Activated T-helper 1 cell treated with anti-CD3 and anti-CD28 coated beads, Interleukin-12 subunit alpha, Interleukin-12 subunit beta, Interleukin-2, Interleukin-4 antibody, amounts not matched to agents 30 ng/mL and 10 ng/mL and 1 ng/mL, durations not matched to agents 14 hours and 24 hours and 36 hours (primary cell): ENCODE measurements around the gene CSE1L. TPM values are rescaled to one million over a fixed set of nuclear protein-coding genes. Genes with fewer than 3 reads are reported as not detected.
"Not testable (repeated sequence)": the region's sequence is repeated elsewhere in the genome, so short reads cannot be mapped to it uniquely, and the experiment has no call there.

ENCODE experiments used
- DNase-seq: peaks from one replicate; pipeline ENCODE4 v3.0.0; 2021; ENCODE audit warnings: low spot score
- H3K27ac Mint-ChIP-seq: one replicate; pipeline ENCODE4 v1.8.0; 2021; ENCODE audit warnings: mild to moderate bottlenecking, mixed read lengths
- H3K27me3 Mint-ChIP-seq: one replicate; pipeline ENCODE4 v1.8.0; 2022; ENCODE audit warnings: mild to moderate bottlenecking, moderate library complexity, mixed read lengths; ENCODE audit not compliant: insufficient read depth
- H3K36me3 Mint-ChIP-seq: one replicate; pipeline ENCODE4 v1.8.0; 2021; ENCODE audit warnings: low read depth, mixed read lengths
- H3K4me1 Mint-ChIP-seq: one replicate; pipeline ENCODE4 v1.8.0; 2021; ENCODE audit warnings: low read depth, mixed read lengths
- H3K4me3 Mint-ChIP-seq: one replicate; pipeline ENCODE4 v1.8.0; 2021; ENCODE audit warnings: mild to moderate bottlenecking, moderate library complexity, mixed read lengths
- H3K9me3 Mint-ChIP-seq: one replicate; pipeline ENCODE4 v1.8.0; 2021; ENCODE audit warnings: mixed read lengths
- intact Hi-C: fragments of 100-400 bp; cut with micrococcal nuclease; formaldehyde crosslinking; loops from one replicate; pipeline ENCODE4 v1.15.1; 2024
- total RNA-seq: library from RNA; stranded (reverse); gene quantifications from 2 replicates; pipeline ENCODE4 v1.2.3, GENCODE V29; 2022

CSE1L gene
- total RNA-seq, 1 donor from 2014 or later, result 112 TPM

DNA sequence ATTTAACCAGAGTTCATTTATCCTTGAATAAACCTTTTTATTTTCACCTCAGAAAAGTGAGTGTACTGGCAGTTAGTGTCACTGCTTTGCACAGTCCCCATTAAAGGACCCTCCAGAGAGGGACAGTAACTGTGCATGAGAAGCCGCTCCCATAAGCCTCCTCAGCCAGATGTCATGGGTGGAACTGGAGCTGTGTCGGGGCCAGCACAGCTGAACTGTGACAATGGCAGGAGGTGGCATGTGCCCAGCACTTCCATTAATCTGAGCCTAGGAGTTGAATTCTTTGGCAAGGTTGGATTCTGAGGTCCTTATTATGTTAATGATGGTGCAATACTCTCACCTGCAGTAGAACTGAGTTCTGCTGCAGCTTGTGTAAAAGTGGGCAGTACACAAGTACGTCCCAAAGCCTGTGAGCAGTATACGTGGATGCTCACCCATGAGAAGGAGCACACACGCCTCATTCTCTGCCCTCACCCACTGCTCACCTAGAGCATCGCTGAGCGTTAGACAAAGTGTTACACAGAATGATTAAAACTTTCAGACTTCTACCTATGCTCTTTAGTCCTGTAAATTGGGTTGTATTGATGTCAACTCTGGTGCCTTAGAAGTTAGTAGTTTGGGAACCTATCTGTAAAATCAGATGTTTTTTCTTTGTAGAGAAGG, 11.9 kb upstream of the CSE1L start:
- peaks cover 8% of the 10 kb centered on the region for H3K4me1 Mint-ChIP-seq
- H3K36me3 Mint-ChIP-seq, result peaks cover 26% of the 10 kb centered on the region
- no peak overlapping the region for H3K27ac Mint-ChIP-seq
- no peaks in the 10 kb centered on the region for H3K27me3 Mint-ChIP-seq
- DNase-seq, result no peak
- H3K9me3 Mint-ChIP-seq, result no peaks in the 10 kb centered on the region
- no peak overlapping the region for H3K4me3 Mint-ChIP-seq
- intact Hi-C loops, result no loop called here

GRCh38 chr20:49037962-49038387, 8.1 kb upstream of the CSE1L start:
- Mint-ChIP-seq H3K4me3 (peak overlapping the region; percentile 32), H3K36me3 (peaks cover 19% of the 10 kb centered on the region), H3K9me3 (no peaks in the 10 kb centered on the region), H3K4me1 (peaks cover 13% of the 10 kb centered on the region), H3K27me3 (peaks cover 2% of the 10 kb centered on the region), H3K27ac (peak overlapping the region; percentile 24)
- peak; percentile 2 for DNase-seq
- intact Hi-C loops, result loop anchor here (1.0 kb wide), 1 partner anchor 8 kb away; the partner anchor contains the start of gene CSE1L

GRCh38 chr20:49039854-49040253, 6.3 kb upstream of the CSE1L start:
- Mint-ChIP-seq H3K4me3 (no peak overlapping the region), H3K9me3 (no peaks in the 10 kb centered on the region), H3K36me3 (peaks cover 9% of the 10 kb centered on the region), H3K4me1 (peaks cover 13% of the 10 kb centered on the region), H3K27me3 (peaks cover 2% of the 10 kb centered on the region), H3K27ac (no peak overlapping the region)
- intact Hi-C loops, result no loop called here
- DNase-seq, result no peak

GRCh38 chr20:49043000-49043399, 3.1 kb upstream of the CSE1L start:
- Mint-ChIP-seq H3K27me3 (peaks cover 2% of the 10 kb centered on the region), H3K4me3 (no peak overlapping the region), H3K36me3 (peaks cover 11% of the 10 kb centered on the region), H3K9me3 (no peaks in the 10 kb centered on the region), H3K4me1 (peaks cover 29% of the 10 kb centered on the region), H3K27ac (no peak overlapping the region)
- intact Hi-C loops, result no loop called here
- DNase-seq, result no peak

DNA sequence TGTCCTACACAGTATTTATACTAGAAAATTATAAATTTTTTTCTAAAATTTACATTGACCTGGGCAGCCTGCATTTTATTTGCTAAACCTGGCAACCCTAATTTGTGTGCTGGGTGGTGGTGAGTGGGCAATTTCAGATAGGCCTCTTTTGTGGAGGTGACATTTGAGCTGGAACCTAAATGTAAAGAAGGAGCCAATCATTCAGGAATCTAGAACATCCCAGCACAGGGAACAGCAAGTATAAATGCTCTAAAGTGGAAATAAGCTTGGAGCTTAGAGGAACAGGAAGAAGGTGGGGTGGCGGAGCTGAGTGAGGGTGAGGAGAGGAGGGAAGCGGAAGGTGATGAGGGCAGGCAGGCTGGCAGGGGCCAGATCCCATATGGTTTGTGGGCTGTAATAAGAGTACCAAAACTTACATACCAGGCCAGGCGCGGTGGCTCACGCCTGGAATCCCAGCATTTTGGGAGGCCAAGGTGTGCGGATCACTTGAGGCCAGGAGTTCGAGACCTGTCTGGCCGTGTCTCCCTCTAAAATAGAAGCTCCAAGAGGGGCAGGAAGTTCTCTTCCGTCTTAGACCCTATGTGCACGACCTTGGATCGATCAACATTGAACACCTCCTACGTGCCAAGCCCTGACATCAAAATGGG, 549 bp upstream of the CSE1L start:
- DNase-seq, result no peak
- Mint-ChIP-seq H3K27me3 (peaks cover 2% of the 10 kb centered on the region), H3K4me3 (peak overlapping the region; percentile 88), H3K4me1 (peaks cover 27% of the 10 kb centered on the region), H3K36me3 (peaks cover 22% of the 10 kb centered on the region), H3K27ac (peak overlapping the region; percentile 99), H3K9me3 (no peaks in the 10 kb centered on the region)
- intact Hi-C loops, result loop anchor here (1.0 to 5.0 kb wide), 9 partner anchors 7 to 1913 kb away; partner anchors contain the start of genes ARFGEF2, DDX27, DPM1 and MOCS3

DNA sequence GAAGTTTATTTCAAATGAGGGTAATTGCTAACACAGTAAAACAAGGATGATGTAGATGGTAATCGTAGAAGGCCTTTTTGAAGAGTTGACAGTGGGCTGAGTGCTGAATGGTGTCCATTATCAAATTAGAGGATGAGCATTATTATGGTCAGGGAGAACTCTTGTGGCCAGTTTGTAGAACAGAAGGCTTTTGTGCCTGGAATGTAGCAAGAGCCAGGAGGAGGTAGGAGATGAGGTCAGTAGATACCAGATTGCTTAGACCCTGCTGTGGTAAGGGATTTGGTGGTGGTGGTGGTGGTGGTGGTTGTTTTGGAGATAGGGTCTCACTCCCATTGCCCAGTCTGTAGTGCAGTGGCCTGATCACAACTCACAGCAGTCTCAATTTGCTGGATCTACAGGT, 6.2 kb downstream of the CSE1L start:
- intact Hi-C loops, result no loop called here
- H3K27ac Mint-ChIP-seq, result no peak overlapping the region
- no peaks in the 10 kb centered on the region for H3K9me3 Mint-ChIP-seq
- peaks cover 37% of the 10 kb centered on the region for H3K36me3 Mint-ChIP-seq
- peaks cover 48% of the 10 kb centered on the region for H3K4me1 Mint-ChIP-seq
- H3K4me3 Mint-ChIP-seq, result no peak overlapping the region
- H3K27me3 Mint-ChIP-seq, result no peaks in the 10 kb centered on the region
- DNase-seq, result no peak

DNA sequence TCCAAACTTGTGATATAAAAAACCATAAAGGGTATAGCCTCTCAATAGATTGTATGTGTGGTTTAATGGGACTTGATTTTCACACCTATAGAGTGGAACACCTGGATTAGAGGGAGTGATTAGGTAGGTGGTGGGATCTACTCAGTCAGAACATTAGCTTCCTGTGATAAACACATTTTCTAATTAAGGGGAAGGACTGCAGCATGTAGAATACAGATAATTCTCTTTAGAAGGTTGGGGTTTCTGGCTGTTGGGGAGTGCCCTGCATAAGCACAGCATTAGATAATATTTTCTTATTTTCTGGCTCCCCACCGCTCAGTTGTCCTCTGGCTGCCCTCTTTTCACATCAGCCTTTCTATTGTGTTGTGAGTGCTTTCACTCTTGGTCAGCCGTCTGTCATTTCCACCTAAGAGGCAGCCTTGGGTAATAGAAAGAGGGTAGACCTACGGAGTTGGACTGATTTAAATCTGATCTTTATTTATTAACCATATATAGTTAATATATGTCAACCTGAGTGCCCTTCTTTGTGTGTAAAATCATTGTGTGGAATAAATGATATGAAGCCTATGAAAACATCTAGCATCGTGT, 8.0 kb downstream of the CSE1L start:
- Mint-ChIP-seq H3K9me3 (no peaks in the 10 kb centered on the region), H3K27ac (no peak overlapping the region), H3K4me3 (no peak overlapping the region), H3K36me3 (peaks cover 26% of the 10 kb centered on the region), H3K4me1 (peaks cover 35% of the 10 kb centered on the region), H3K27me3 (no peaks in the 10 kb centered on the region)
- no peak for DNase-seq
- intact Hi-C loops, result no loop called here

GRCh38 chr20:49063279-49063678, 17.2 kb downstream of the CSE1L start:
- H3K4me3 Mint-ChIP-seq, result no peak overlapping the region
- intact Hi-C loops, result no loop called here
- peaks cover 36% of the 10 kb centered on the region for H3K36me3 Mint-ChIP-seq
- H3K4me1 Mint-ChIP-seq, result peaks cover 8% of the 10 kb centered on the region
- H3K9me3 Mint-ChIP-seq, result no peaks in the 10 kb centered on the region
- no peak overlapping the region for H3K27ac Mint-ChIP-seq
- no peak for DNase-seq
- H3K27me3 Mint-ChIP-seq, result no peaks in the 10 kb centered on the region

GRCh38 chr20:49074521-49074920, 28.4 kb downstream of the CSE1L start:
- Mint-ChIP-seq H3K27me3 (no peaks in the 10 kb centered on the region), H3K36me3 (peaks cover 34% of the 10 kb centered on the region), H3K4me1 (peaks cover 6% of the 10 kb centered on the region), H3K9me3 (no peaks in the 10 kb centered on the region), H3K4me3 (no peak overlapping the region), H3K27ac (peak overlapping the region; percentile 3)
- DNase-seq, result no peak
- intact Hi-C loops, result no loop called here

DNA sequence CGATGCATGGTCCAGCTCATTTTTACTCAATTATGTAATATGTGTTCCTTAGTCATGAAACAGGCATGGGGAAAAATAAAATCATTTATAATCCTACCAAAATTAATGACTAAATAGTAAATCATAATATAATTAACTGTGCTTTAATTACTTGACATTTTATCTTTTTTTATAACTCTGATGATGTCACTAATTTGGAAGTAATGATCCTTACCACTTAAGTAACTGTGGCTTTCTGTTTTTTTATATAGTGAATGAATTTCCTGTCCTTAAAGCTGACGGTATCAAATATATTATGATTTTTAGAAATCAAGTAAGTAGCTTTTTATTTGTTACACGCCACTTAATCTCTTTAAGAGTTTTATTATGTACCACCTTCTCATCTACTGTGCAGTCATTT, 32.2 kb downstream of the CSE1L start:
- no peak for DNase-seq
- intact Hi-C loops, result no loop called here
- Mint-ChIP-seq H3K9me3 (no peaks in the 10 kb centered on the region), H3K36me3 (peaks cover 27% of the 10 kb centered on the region), H3K27me3 (no peaks in the 10 kb centered on the region), H3K27ac (no peak overlapping the region), H3K4me1 (peaks cover 6% of the 10 kb centered on the region), H3K4me3 (no peak overlapping the region)

GRCh38 chr20:49082295-49082694, 36.2 kb downstream of the CSE1L start:
- H3K36me3 Mint-ChIP-seq, result peaks cover 40% of the 10 kb centered on the region
- intact Hi-C loops, H3K27ac Mint-ChIP-seq, H3K27me3 Mint-ChIP-seq, DNase-seq, H3K9me3 Mint-ChIP-seq, H3K4me1 Mint-ChIP-seq, H3K4me3 Mint-ChIP-seq: not testable (repeated sequence)

DNA sequence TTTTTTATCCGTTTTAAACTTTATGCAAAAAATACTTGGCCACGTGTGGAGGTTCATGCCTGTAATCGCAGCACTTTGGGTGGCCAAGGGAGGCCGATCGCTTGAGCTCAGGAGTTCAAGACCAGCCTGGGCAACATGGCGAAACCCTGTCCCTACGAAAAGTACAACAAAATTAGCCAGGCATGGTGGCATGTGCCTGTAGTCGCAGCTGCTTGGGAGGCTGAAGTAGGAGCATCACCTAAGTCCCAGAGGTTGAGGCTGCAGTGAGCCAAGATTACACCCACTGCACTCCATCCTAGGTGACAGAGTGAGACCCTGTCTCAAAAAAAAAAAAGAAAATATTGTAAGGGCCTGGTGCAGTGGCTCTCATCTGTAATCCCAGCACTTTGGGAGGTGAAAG, 45.0 kb downstream of the CSE1L start:
- H3K9me3 Mint-ChIP-seq, result no peaks in the 10 kb centered on the region
- H3K36me3 Mint-ChIP-seq, result peaks cover 51% of the 10 kb centered on the region
- no peak overlapping the region for H3K4me3 Mint-ChIP-seq
- no peaks in the 10 kb centered on the region for H3K4me1 Mint-ChIP-seq
- DNase-seq, result no peak
- intact Hi-C loops, result no loop called here
- H3K27me3 Mint-ChIP-seq, result no peaks in the 10 kb centered on the region
- H3K27ac Mint-ChIP-seq, result no peak overlapping the region

GRCh38 chr20:49091762-49092161, 45.6 kb downstream of the CSE1L start:
- intact Hi-C loops, result no loop called here
- no peaks in the 10 kb centered on the region for H3K9me3 Mint-ChIP-seq
- H3K27me3 Mint-ChIP-seq, result no peaks in the 10 kb centered on the region
- no peak overlapping the region for H3K4me3 Mint-ChIP-seq
- no peaks in the 10 kb centered on the region for H3K4me1 Mint-ChIP-seq
- peaks cover 53% of the 10 kb centered on the region for H3K36me3 Mint-ChIP-seq
- no peak overlapping the region for H3K27ac Mint-ChIP-seq
- DNase-seq, result no peak
